GM12892 (cell line): ENCODE results near the gene ARMC7.

Experiments
- POLR2A ChIP-seq: IDR thresholded peaks from 2 replicates; pipeline ENCODE4 v1.6.1; 2011; ENCODE audit warnings: low read depth, low read length, control low read depth
- POLR2AphosphoS5 ChIP-seq: IDR thresholded peaks from 2 replicates; pipeline ENCODE4 v1.6.1; 2011; ENCODE audit warnings: low read depth, low read length, control low read depth
- TAF1 ChIP-seq: IDR thresholded peaks from 2 replicates; pipeline ENCODE4 v1.6.1; 2011; ENCODE audit warnings: low read depth, mild to moderate bottlenecking, control low read depth, low read length, borderline replicate concordance

- TF ChIP-seq POLR2AphosphoS5 (no peak), TAF1 (no peak), POLR2A (no peak)
Measured at GRCh38 chr17:75176625-75177024, 66.9 kb downstream of the ARMC7 start.
